Endothelial cell of umbilical vein (primary cell): ENCODE results near the gene ELL2. TPM values are rescaled to one million over a fixed set of nuclear protein-coding genes. Genes with fewer than 3 reads are reported as not detected.

Source experiments
- BruUV-seq: library from RNA; stranded (reverse); fragments of 400-500 nt; replicated peaks from 2 replicates; lab custom pipeline; 2021; lab: Mats Ljungman, UMichigan
- CTCF ChIA-PET: fragments of 300-600, 350-600 bp; sonication (Branson Sonifier 250); formaldehyde crosslinking; loops from one replicate; lab custom pipeline; 2021; ENCODE audit warnings: antibody characterized with exemption, inconsistent platforms; lab: Charles Lee
- POLR2A ChIA-PET: fragments of 300-600, 350-600 bp; sonication (Branson Sonifier 250); formaldehyde crosslinking; loops from one replicate; lab custom pipeline; 2021; ENCODE audit warnings: antibody characterized with exemption, inconsistent platforms; lab: Charles Lee
- DNase-seq: peaks from one replicate; pipeline ENCODE4 v3.0.0-alpha.2; 2011; ENCODE audit warnings: low read depth, low spot score
- FAIRE-seq: peaks from 2 replicates; lab custom pipeline; 2011; peaks lifted over from hg19 to GRCh38; lab: Jason Lieb, UNC
- H2AFZ ChIP-seq: 2 replicates; pipeline ENCODE4 v1.6.0; 2012; ENCODE audit warnings: low read depth, low read length, control low read depth, inconsistent platforms
- H3K27ac ChIP-seq: 2 replicates; pipeline ENCODE4 v1.5.1; 2011; ENCODE audit warnings: low read depth, mild to moderate bottlenecking, control low read depth, low read length, moderate library complexity; ENCODE audit not compliant: insufficient read depth
- H3K27me3 ChIP-seq, 2 experiments: 2 replicates each; pipeline versions ENCODE4 v1.6.0 to v1.6.1; 2011; ENCODE audit warnings: low read length in 2 of 2, mixed read lengths in 1 of 2; ENCODE audit not compliant: control insufficient read depth in 2 of 2, insufficient read depth in 2 of 2
- H3K36me3 ChIP-seq, 2 experiments: 2 replicates in 1 of 2; 3 replicates in 1 of 2; pipeline ENCODE4 v1.5.1; 2011; ENCODE audit warnings: low read length in 2 of 2, mild to moderate bottlenecking in 1 of 2, moderate library complexity in 1 of 2; ENCODE audit not compliant: control insufficient read depth in 2 of 2, insufficient read depth in 2 of 2; ENCODE audit errors: extremely low read depth in 1 of 2
- H3K4me1 ChIP-seq: 3 replicates; pipeline ENCODE4 v1.5.1; 2011; ENCODE audit warnings: mild to moderate bottlenecking, low read length; ENCODE audit not compliant: control insufficient read depth, insufficient read depth; ENCODE audit errors: extremely low read depth
- H3K4me2 ChIP-seq: 2 replicates; pipeline ENCODE4 v1.6.1; 2011; ENCODE audit warnings: low read length, control low read depth, mixed read lengths; ENCODE audit not compliant: insufficient read depth
- H3K4me3 ChIP-seq, 3 experiments: fragments of 200-600 bp in 1 of 3; sonication (generic), shearing (Covaris generic) in 1 of 3; replicated peaks in 1 of 3; 2 replicates each; pipeline ENCODE4 v1.5.1; 2011 to 2016; ENCODE audit warnings: control low read depth in 3 of 3, low read length in 3 of 3, mild to moderate bottlenecking in 2 of 3, inconsistent platforms in 1 of 3, low read depth in 1 of 3, moderate library complexity in 1 of 3; ENCODE audit not compliant: insufficient read depth in 1 of 3
- H3K79me2 ChIP-seq: 2 replicates; pipeline ENCODE4 v1.6.0; 2012; ENCODE audit warnings: low read length, inconsistent platforms; ENCODE audit not compliant: control insufficient read depth, insufficient read depth
- H3K9ac ChIP-seq: replicated peaks from 2 replicates; pipeline ENCODE3; 2011; ENCODE audit warnings: low read length, control low read depth; ENCODE audit not compliant: insufficient read depth; ENCODE audit errors: extremely low read depth
- H3K9me1 ChIP-seq: replicated peaks from 3 replicates; pipeline ENCODE4 v1.6.0; 2011; ENCODE audit warnings: mild to moderate bottlenecking, low read length; ENCODE audit not compliant: control insufficient read depth, insufficient read depth; ENCODE audit errors: extremely low read depth
- H3K9me3 ChIP-seq: replicated peaks from 2 replicates; pipeline ENCODE4 v1.5.1; 2012; ENCODE audit warnings: low read length, inconsistent platforms; ENCODE audit not compliant: control insufficient read depth, insufficient read depth
- H4K20me1 ChIP-seq: replicated peaks from 2 replicates; pipeline ENCODE3; 2011; ENCODE audit warnings: mild to moderate bottlenecking, low read length; ENCODE audit not compliant: control insufficient read depth, insufficient read depth; ENCODE audit errors: extremely low read depth
- CTCF ChIP-seq, 2 donors: IDR thresholded peaks; 1 replicate in 1 of 2; 2 replicates in 1 of 2; pipeline ENCODE4 v1.5.1; 2011; ENCODE audit warnings: low read length in 2 of 2, mild to moderate bottlenecking in 2 of 2, moderate library complexity in 2 of 2, control low read depth in 1 of 2, inconsistent platforms in 1 of 2, low read depth in 1 of 2; ENCODE audit not compliant: insufficient read depth in 1 of 2; ENCODE audit errors: extremely low read depth in 1 of 2
- EZH2 ChIP-seq: IDR thresholded peaks from 2 replicates; pipeline ENCODE4 v1.6.1; 2012; ENCODE audit warnings: borderline replicate concordance, low read depth, mild to moderate bottlenecking, moderate library complexity, low read length, inconsistent platforms; ENCODE audit not compliant: severe bottlenecking
- FOS ChIP-seq: IDR thresholded peaks from 2 replicates; pipeline ENCODE4 v1.6.1; 2011; ENCODE audit warnings: mild to moderate bottlenecking, low read length, moderate library complexity, borderline replicate concordance; ENCODE audit not compliant: insufficient read depth
- GATA2 ChIP-seq: IDR thresholded peaks from 2 replicates; pipeline ENCODE4 v1.7.0; 2011; ENCODE audit warnings: low read depth, mild to moderate bottlenecking, moderate library complexity, mixed read lengths, low read length; ENCODE audit not compliant: insufficient read length, insufficient read depth
- JUN ChIP-seq: IDR thresholded peaks from 2 replicates; pipeline ENCODE4 v1.6.1; 2011; ENCODE audit warnings: borderline replicate concordance, low read depth; ENCODE audit not compliant: insufficient read length, insufficient read depth
- MAX ChIP-seq: IDR thresholded peaks from 2 replicates; pipeline ENCODE4 v1.6.1; 2011; ENCODE audit not compliant: insufficient read depth, insufficient read length
- MYC ChIP-seq: IDR thresholded peaks from one replicate; pipeline ENCODE4 v1.6.1; 2011; ENCODE audit warnings: mild to moderate bottlenecking, low read depth, low read length
- POLR2A ChIP-seq: IDR thresholded peaks from 2 replicates; pipeline ENCODE4 v1.6.1; 2012; ENCODE audit warnings: low read depth, mild to moderate bottlenecking, control low read depth, low read length
- POLR2AphosphoS5 ChIP-seq: IDR thresholded peaks from 2 replicates; pipeline ENCODE4 v1.6.1; 2012; ENCODE audit warnings: low read depth, mild to moderate bottlenecking, control low read depth, low read length, moderate library complexity; ENCODE audit not compliant: insufficient read depth
- dilution Hi-C: fragments of 300-500 bp; cut with MboI; formaldehyde crosslinking; loops from one replicate; pipeline ENCODE4 v1.15.0; 2019; ENCODE audit warnings: low sequenced_read_pairs; ENCODE audit not compliant: extremely low pct_ligation_motif_present
- intact Hi-C: fragments of 100-400 bp; cut with micrococcal nuclease; formaldehyde crosslinking; loops from one replicate; pipeline ENCODE4 v1.10.0; 2022
- polyA plus RNA-seq, 4 experiments: library from polyadenylated mRNA; depleted of rRNA in 3 of 4; stranded (reverse) in 3 of 4; unstranded in 1 of 4; fragments of >200 nt; gene quantifications; 2 replicates each; pipeline versions ENCODE4 v1.2.1 to v1.2.3, GENCODE V29; 2011 to 2012; ENCODE audit warnings: missing spikeins in 1 of 4
- total RNA-seq: library from RNA; stranded (reverse); gene quantifications from 2 replicates; pipeline ENCODE4 v1.2.3, GENCODE V29; 2021

ELL2 gene
- total and polyA plus RNA-seq, 2 donors (not counting 3 experiments of a cell fraction or from before 2014, with no cell fraction given), result 6.8 to 26.0 TPM

- POLR2A ChIA-PET, result no interaction called here
Observed at GRCh38 chr5:95942414-95942813, 19.2 kb downstream of the ELL2 start.

More at GRCh38 chr5:95942414-95942813, 19.2 kb downstream of the ELL2 start:
- no peak overlapping the region for H3K4me3 ChIP-seq
- H3K4me2 ChIP-seq, result no peak overlapping the region
- no peaks in the 10 kb centered on the region for H3K9me3 ChIP-seq
- H3K9me1 ChIP-seq, result no peaks in the 10 kb centered on the region
- DNase-seq (no peak), FAIRE-seq (no peak)
- intact Hi-C loops, result no loop called here
- dilution Hi-C loops, result no loop called here
- H4K20me1 ChIP-seq, result no peaks in the 10 kb centered on the region
- peaks cover 8% of the 10 kb centered on the region for H3K4me1 ChIP-seq
- H3K27ac ChIP-seq, result no peak overlapping the region
- no peak overlapping the region for H3K9ac ChIP-seq
- H3K27me3 ChIP-seq, result no peaks in the 10 kb centered on the region
- CTCF ChIA-PET, result interaction anchor here (0.9 to 2.2 kb wide), 6 partner anchors 8 to 394 kb away, joined by 3 to 6 read pairs (median 4); partner anchors contain the start of gene ELL2
- TF ChIP-seq POLR2A (no peak), CTCF (IDR thresholded peaks at IDR 0.05; ENCODE audit: extremely low read depth in 1 of 2, insufficient read depth in 1 of 2, low read depth in 1 of 2, low read length in 2 of 2) (no peak), EZH2 (no peak), POLR2AphosphoS5 (no peak), MAX (no peak), MYC (no peak), FOS (no peak), GATA2 (no peak), JUN (no peak)
- no peaks in the 10 kb centered on the region for H3K36me3 ChIP-seq
- H3K79me2 ChIP-seq, result peaks cover 41% of the 10 kb centered on the region
- no peak overlapping the region for H2AFZ ChIP-seq
- BruUV-seq, result no TSS peak
